K562 (cell line): ENCODE results near the gene GRIK1.

Experiments
- AFF4 ChIP-seq: sonication (generic); formaldehyde crosslinking; IDR thresholded peaks from 2 replicates; pipeline ENCODE4 v1.8.0; 2023; ENCODE audit warnings: mild to moderate bottlenecking, missing genetic modification reagents
- CBX5 ChIP-seq: IDR thresholded peaks from 2 replicates; pipeline ENCODE4 v1.6.1; 2014; ENCODE audit warnings: low read depth, borderline replicate concordance
- CHD4 ChIP-seq: fragments of 200-600 bp; sonication (generic); IDR thresholded peaks from 3 replicates; pipeline ENCODE4 v1.6.1; 2012; ENCODE audit warnings: low read depth, mild to moderate bottlenecking, mixed read lengths, low read length, inconsistent platforms; ENCODE audit not compliant: insufficient read depth, insufficient replicate concordance, poor library complexity, severe bottlenecking
- ESRRA ChIP-seq: fragments of 450-650 bp; IDR thresholded peaks from 2 replicates; pipeline ENCODE4 v1.6.1; 2014; ENCODE audit warnings: low read depth, mild to moderate bottlenecking, moderate library complexity, borderline replicate concordance
- GTF2F1 ChIP-seq: IDR thresholded peaks from 2 replicates; pipeline ENCODE4 v1.6.1; 2011; ENCODE audit warnings: low read depth, low read length, improper control_type of control experiment
- SRSF3 ChIP-seq: fragments of 200-400 bp; formaldehyde crosslinking; IDR thresholded peaks from 2 replicates; pipeline ENCODE4 v1.6.1; 2016; ENCODE audit warnings: mild to moderate bottlenecking, low read length, moderate library complexity; ENCODE audit not compliant: insufficient read depth
- ZBTB1 ChIP-seq: sonication (generic); formaldehyde crosslinking; IDR thresholded peaks from 2 replicates; pipeline ENCODE4 v1.8.1; 2023; ENCODE audit warnings: missing genetic modification reagents, low read depth, mild to moderate bottlenecking, borderline replicate concordance
- ZBTB11 ChIP-seq, 3 experiments: fragments of 200-800 bp in 1 of 3; fragments of 250-450 bp in 1 of 3; fragments of 450-650 bp in 1 of 3; sonication (Bioruptor Pico) in 1 of 3; sonication (Bioruptor generic) in 1 of 3; formaldehyde crosslinking in 1 of 3; IDR thresholded peaks; 2 replicates each; pipeline versions ENCODE4 v1.6.1 to v1.8.0; 2016 to 2022; ENCODE audit warnings: mild to moderate bottlenecking in 2 of 3, missing genetic modification characterization in 2 of 3, missing compliant biosample characterization in 1 of 3, moderate library complexity in 1 of 3
- ZNF263 ChIP-seq: sonication (generic); formaldehyde crosslinking; IDR thresholded peaks from 2 replicates; pipeline ENCODE4 v1.8.0; 2022; ENCODE audit warnings: mild to moderate bottlenecking, missing genetic modification reagents, borderline replicate concordance
- ZNF274 ChIP-seq: IDR thresholded peaks from 2 replicates; pipeline ENCODE4 v1.6.1; 2011; ENCODE audit warnings: low read depth, mild to moderate bottlenecking, low read length, moderate library complexity, borderline replicate concordance
- ZNF395 ChIP-seq: fragments of 200-800 bp; sonication (Bioruptor generic); IDR thresholded peaks from 2 replicates; pipeline ENCODE4 v1.6.1; 2017; ENCODE audit warnings: missing genetic modification characterization, missing compliant biosample characterization
- TF ChIP-seq, protein P1 (sequence below): sonication (generic); formaldehyde crosslinking; IDR thresholded peaks from 2 replicates; pipeline ENCODE4 v1.8.0; 2022; ENCODE audit warnings: mild to moderate bottlenecking, missing genetic modification reagents

DNA sequence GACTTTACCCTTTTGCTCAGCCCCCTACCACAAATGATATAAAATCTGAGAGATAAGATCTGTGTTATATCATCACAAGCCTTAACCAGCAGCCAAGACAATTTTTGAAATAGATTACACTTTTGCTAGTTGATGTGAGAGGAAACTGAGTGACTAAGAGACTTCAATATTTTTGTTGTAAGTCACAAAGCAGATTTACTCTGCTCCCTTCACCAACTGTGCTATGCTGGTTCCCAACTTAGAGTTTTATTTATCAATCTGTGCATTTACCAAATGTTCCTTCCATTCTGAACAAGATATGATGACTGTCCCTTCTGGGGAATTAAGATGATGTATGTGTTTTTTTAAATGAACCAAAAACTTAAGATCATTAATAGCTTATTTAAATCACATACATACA lies 12.1 kb upstream of the GRIK1 start:
- TF ChIP-seq ZNF395 (CRISPR knock-in tag), result no peak
- TF ChIP-seq ZNF274, result no peak
- no peak for TF ChIP-seq ESRRA
- no peak for TF ChIP-seq ZNF263
- no peak for TF ChIP-seq AFF4
- no peak for TF ChIP-seq CHD4
- TF ChIP-seq GTF2F1, result no peak
- TF ChIP-seq ZBTB1 (CRISPR knock-in tag), result no peak
- TF ChIP-seq, protein P1, sequence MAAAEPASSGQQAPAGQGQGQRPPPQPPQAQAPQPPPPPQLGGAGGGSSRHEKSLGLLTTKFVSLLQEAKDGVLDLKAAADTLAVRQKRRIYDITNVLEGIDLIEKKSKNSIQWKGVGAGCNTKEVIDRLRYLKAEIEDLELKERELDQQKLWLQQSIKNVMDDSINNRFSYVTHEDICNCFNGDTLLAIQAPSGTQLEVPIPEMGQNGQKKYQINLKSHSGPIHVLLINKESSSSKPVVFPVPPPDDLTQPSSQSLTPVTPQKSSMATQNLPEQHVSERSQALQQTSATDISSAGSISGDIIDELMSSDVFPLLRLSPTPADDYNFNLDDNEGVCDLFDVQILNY (CRISPR knock-in tag), result no peak
- TF ChIP-seq ZBTB11 (CRISPR knock-in tag; IDR thresholded peaks at IDR 0.05), result no peak
- TF ChIP-seq SRSF3, result no peak
- no peak for TF ChIP-seq CBX5
